Measurements from ENCODE around the gene KHDRBS2. TPM values are rescaled to one million over a fixed set of nuclear protein-coding genes. Genes with fewer than 3 reads are reported as not detected.

Gene KHDRBS2
- not detected in 2 replicates for polyA plus RNA-seq (2012; rRNA removed)
- not detected in 2 replicates for polyA plus RNA-seq (2012; cell fraction: cytosol; rRNA removed)
- not detected in 2 replicates for polyA plus RNA-seq (2012; cell fraction: nucleus; rRNA removed)

GRCh38 chr6:62285612-62286469, at the start of gene KHDRBS2:
TSS of gene KHDRBS2 (minus strand) at chr6:62286225.
- Histone ChIP-seq H3K4me3 (ENCODE audit: low read depth in 2 of 2, low read length in 1 of 2) (no peak within 1 kb of the TSS), H3F3A (replicated peaks; ENCODE audit: insufficient read depth) (no peaks in the 10 kb centered on the region), H3K79me2 (ENCODE audit: insufficient read depth) (no peaks in the 10 kb centered on the region), H3K4me1 (ENCODE audit: control insufficient read depth in 1 of 2, insufficient read depth in 2 of 2, low read depth in 1 of 2, low read length in 1 of 2) (no peaks in the 10 kb centered on the region), H3K9me2 (no peaks in the 10 kb centered on the region), H3K36me3 (replicated peaks in 1 of 2; ENCODE audit: control insufficient read depth in 1 of 2, insufficient read depth in 2 of 2, low read length in 1 of 2) (no peaks in the 10 kb centered on the region), H2AFZ (ENCODE audit: low read depth) (no peak within 1 kb of the TSS), H3K9ac (no peak within 1 kb of the TSS), H3K9me3 (no peaks in the 10 kb centered on the region), H3K27ac (ENCODE audit: low read depth in 2 of 2, low read length in 1 of 2) (no peak within 1 kb of the TSS), H4K20me1 (ENCODE audit: insufficient read depth) (no peaks in the 10 kb centered on the region), H3K27me3 (ENCODE audit: insufficient read depth) (no peaks in the 10 kb centered on the region), H3K4me2 (no peak within 1 kb of the TSS)
- DNase-seq: peak; percentile 30
- TF ChIP-seq IRF3 (IDR thresholded peaks at IDR 0.05; ENCODE audit: low read depth, low read length) (no peak), PBX3 (IDR thresholded peaks at IDR 0.05) (peak; percentile 38; the same call in 1 of the 2 replicates)
- ChIA-PET POLR2A (no interaction called here), CTCF (interaction anchor here (2.2 kb wide), 1 partner anchor 9 kb away, joined by 7 read pairs; no protein-coding TSS in a partner anchor)
- 46% methylated on average over 58 of the region's 66 CpGs for WGBS (ENCODE audit: low lambda C conversion rate)

- DNase-seq: no peak
- TF ChIP-seq SIN3A (IDR thresholded peaks at IDR 0.05; ENCODE audit: borderline replicate concordance, low read depth, low read length) (no peak), RFX5 (IDR thresholded peaks at IDR 0.05; ENCODE audit: low read length) (no peak), TEAD4 (IDR thresholded peaks at IDR 0.05; ENCODE audit: borderline replicate concordance, insufficient read depth) (no peak)
- no peaks in the 10 kb centered on the region for H4K20me1 ChIP-seq (ENCODE audit: insufficient read depth)
Observed at GRCh38 chr6:62328607-62329006, 42.6 kb upstream of the KHDRBS2 start.

GRCh38 chr6:62324834-62325233, 38.8 kb upstream of the KHDRBS2 start:
- peak overlapping the region in 1 of 2 experiments; percentile 41; a peak in 1 of 4 replicates for H3K4me3 ChIP-seq (ENCODE audit: low read depth in 2 of 2, low read length in 1 of 2)
- no peaks in the 10 kb centered on the region for H3F3A ChIP-seq (replicated peaks; ENCODE audit: insufficient read depth)
- no peak overlapping the region for H3K9ac ChIP-seq
- H4K20me1 ChIP-seq (ENCODE audit: insufficient read depth): no peaks in the 10 kb centered on the region
- H3K9me2 ChIP-seq: no peaks in the 10 kb centered on the region
- H3K27ac ChIP-seq (ENCODE audit: low read depth in 2 of 2, low read length in 1 of 2): no peak overlapping the region
- CTCF ChIA-PET: no interaction called here
- WGBS (ENCODE audit: low lambda C conversion rate): under 1% methylated on average over 4 of the region's 4 CpGs
- H3K27me3 ChIP-seq (ENCODE audit: insufficient read depth): no peaks in the 10 kb centered on the region
- no peaks in the 10 kb centered on the region for H3K36me3 ChIP-seq (replicated peaks in 1 of 2; ENCODE audit: control insufficient read depth in 1 of 2, insufficient read depth in 2 of 2, low read length in 1 of 2)
- H3K4me1 ChIP-seq (ENCODE audit: control insufficient read depth in 1 of 2, insufficient read depth in 2 of 2, low read depth in 1 of 2, low read length in 1 of 2): no peaks in the 10 kb centered on the region
- no peak overlapping the region for H3K4me2 ChIP-seq
- H3K9me3 ChIP-seq: no peaks in the 10 kb centered on the region
- no peaks in the 10 kb centered on the region for H3K79me2 ChIP-seq (ENCODE audit: insufficient read depth)
- DNase-seq: no peak
- H2AFZ ChIP-seq (ENCODE audit: low read depth): peak overlapping the region; percentile 60
- POLR2A ChIA-PET: no interaction called here
- no peak for TF ChIP-seq MEF2A (IDR thresholded peaks at IDR 0.05; ENCODE audit: borderline replicate concordance, low read depth)
- no peak for TF ChIP-seq NRF1 (IDR thresholded peaks at IDR 0.05; ENCODE audit: low read depth, low read length)
- TF ChIP-seq SMC3 (IDR thresholded peaks at IDR 0.05; ENCODE audit: low read depth, low read length): no peak
- no peak for TF ChIP-seq PBX3 (IDR thresholded peaks at IDR 0.05)
- no peak for TF ChIP-seq NFIC (IDR thresholded peaks at IDR 0.05; ENCODE audit: borderline replicate concordance)
- no peak for TF ChIP-seq POLR2AphosphoS5 (IDR thresholded peaks at IDR 0.05; ENCODE audit: low read depth, low read length)
- TF ChIP-seq ZBTB33 (IDR thresholded peaks at IDR 0.05; ENCODE audit: borderline replicate concordance, low read depth): no peak
- no peak for TF ChIP-seq MXI1 (IDR thresholded peaks at IDR 0.05; ENCODE audit: low read depth, low read length)
- TF ChIP-seq GATA2 (CRISPR knock-in tag; IDR thresholded peaks at IDR 0.05): no peak
- no peak for TF ChIP-seq EP300 (IDR thresholded peaks at IDR 0.05; ENCODE audit: borderline replicate concordance in 1 of 2, low read depth in 1 of 2, low read length in 1 of 2)
- no peak for TF ChIP-seq RXRA (IDR thresholded peaks at IDR 0.05; ENCODE audit: borderline replicate concordance, low read depth)

More at GRCh38 chr6:62328607-62329006, 42.6 kb upstream of the KHDRBS2 start:
- no peaks in the 10 kb centered on the region for H3F3A ChIP-seq (replicated peaks; ENCODE audit: insufficient read depth)
- CTCF ChIA-PET: no interaction called here
- H3K79me2 ChIP-seq (ENCODE audit: insufficient read depth): no peaks in the 10 kb centered on the region
- POLR2A ChIA-PET: no interaction called here
- H3K9me3 ChIP-seq: no peaks in the 10 kb centered on the region
- no peaks in the 10 kb centered on the region for H3K36me3 ChIP-seq (replicated peaks in 1 of 2; ENCODE audit: control insufficient read depth in 1 of 2, insufficient read depth in 2 of 2, low read length in 1 of 2)
- 6% methylated on average over 2 of the region's 2 CpGs for WGBS (ENCODE audit: low lambda C conversion rate)
- no peaks in the 10 kb centered on the region for H3K27me3 ChIP-seq (ENCODE audit: insufficient read depth)
- no peak overlapping the region for H3K4me3 ChIP-seq (ENCODE audit: low read depth in 2 of 2, low read length in 1 of 2)
- no peaks in the 10 kb centered on the region for H3K9me2 ChIP-seq
- no peak overlapping the region for H3K27ac ChIP-seq (ENCODE audit: low read depth in 2 of 2, low read length in 1 of 2)
- no peaks in the 10 kb centered on the region for H3K4me1 ChIP-seq (ENCODE audit: control insufficient read depth in 1 of 2, insufficient read depth in 2 of 2, low read depth in 1 of 2, low read length in 1 of 2)
- no peak overlapping the region for H2AFZ ChIP-seq (ENCODE audit: low read depth)
- no peak overlapping the region for H3K4me2 ChIP-seq
- H3K9ac ChIP-seq: no peak overlapping the region

Measured in SK-N-SH (cell line).